Measurements from ENCODE around the gene HS1BP3. TPM values are rescaled to one million over a fixed set of nuclear protein-coding genes. Genes with fewer than 3 reads are reported as not detected.
A peak's percentile ranks its signal among the peaks of the same experiment; 100 is the strongest.

HS1BP3 gene
- polyA plus RNA-seq, 1 experiment: 14.2 TPM

- ChIA-PET POLR2A (interaction anchor here (0.9 to 4.4 kb wide), 3 partner anchors 9 to 149 kb away, joined by 3 to 27 read pairs (median 4); partner anchors contain the start of gene RHOB), CTCF (interaction anchor here (0.6 to 1.2 kb wide), 5 partner anchors 10 to 55 kb away, joined by 3 to 6 read pairs (median 3); no protein-coding TSS in a partner anchor)
- H3K27ac ChIP-seq (ENCODE audit: low read depth, low read length): no peak overlapping the region
- TF ChIP-seq CTCF (IDR thresholded peaks at IDR 0.05; ENCODE audit: low read depth, low read length): no peak
- H3K27me3 ChIP-seq (ENCODE audit: control insufficient read depth, insufficient read depth, low read length): no peaks in the 10 kb centered on the region
- no peak overlapping the region for H3K4me3 ChIP-seq (ENCODE audit: low read depth, low read length)
- no peaks in the 10 kb centered on the region; the same call in 1 of the 2 replicates for H3K9me3 ChIP-seq (ENCODE audit: control insufficient read depth, insufficient read depth, low read length)
- no peak for DNase-seq (ENCODE audit: low read depth, low spot score)
Measured at GRCh38 chr2:20596193-20596972, 54.5 kb downstream of the HS1BP3 start.

GRCh38 chr2:20595439-20596192 is 55.3 kb downstream of the HS1BP3 start:
- peak overlapping the region; percentile 33 for H3K27ac ChIP-seq (ENCODE audit: low read depth, low read length)
- H3K27me3 ChIP-seq (ENCODE audit: control insufficient read depth, insufficient read depth, low read length): no peaks in the 10 kb centered on the region
- CTCF ChIA-PET: interaction anchor here (0.6 to 0.9 kb wide), 3 partner anchors 22 to 56 kb away, joined by 3 to 4 read pairs (median 3); no protein-coding TSS in a partner anchor
- no peak for DNase-seq (ENCODE audit: low read depth, low spot score)
- no peak overlapping the region for H3K4me3 ChIP-seq (ENCODE audit: low read depth, low read length)
- POLR2A ChIA-PET: interaction anchor here (0.9 to 4.4 kb wide), 3 partner anchors 9 to 149 kb away, joined by 3 to 27 read pairs (median 4); partner anchors contain the start of gene RHOB
- no peaks in the 10 kb centered on the region; the same call in 1 of the 2 replicates for H3K9me3 ChIP-seq (ENCODE audit: control insufficient read depth, insufficient read depth, low read length)
- TF ChIP-seq CTCF (IDR thresholded peaks at IDR 0.05; ENCODE audit: low read depth, low read length): no peak

- H3K27me3 ChIP-seq (ENCODE audit: control insufficient read depth, insufficient read depth, low read length): no peaks in the 10 kb centered on the region
- no peak overlapping the region for H3K4me3 ChIP-seq (ENCODE audit: low read depth, low read length)
- DNase-seq (ENCODE audit: low read depth, low spot score): no peak
- H3K9me3 ChIP-seq (ENCODE audit: control insufficient read depth, insufficient read depth, low read length): no peaks in the 10 kb centered on the region; the same call in 1 of the 2 replicates
- ChIA-PET POLR2A (interaction anchor here (1.3 to 4.4 kb wide), 2 partner anchors 10 to 148 kb away, joined by 3 to 27 read pairs; partner anchors contain the start of gene RHOB), CTCF (no interaction called here)
- H3K27ac ChIP-seq (ENCODE audit: low read depth, low read length): no peak overlapping the region
- TF ChIP-seq CTCF (IDR thresholded peaks at IDR 0.05; ENCODE audit: low read depth, low read length): no peak
Measured at GRCh38 chr2:20594957-20595356, 55.9 kb downstream of the HS1BP3 start.

- ChIA-PET CTCF (no interaction called here), POLR2A (interaction anchor here (0.5 to 4.4 kb wide), 2 partner anchors 13 to 147 kb away, joined by 3 to 27 read pairs; partner anchors contain the start of gene RHOB)
- Histone ChIP-seq H3K27ac (ENCODE audit: low read depth, low read length) (no peak overlapping the region), H3K4me3 (ENCODE audit: low read depth, low read length) (no peak overlapping the region), H3K9me3 (ENCODE audit: control insufficient read depth, insufficient read depth, low read length) (no peaks in the 10 kb centered on the region; the same call in 1 of the 2 replicates), H3K27me3 (ENCODE audit: control insufficient read depth, insufficient read depth, low read length) (no peaks in the 10 kb centered on the region)
- no peak for TF ChIP-seq CTCF (IDR thresholded peaks at IDR 0.05; ENCODE audit: low read depth, low read length)
- DNase-seq (ENCODE audit: low read depth, low spot score): no peak
Measured at GRCh38 chr2:20594048-20594750, 56.7 kb downstream of the HS1BP3 start.
